B cell (primary cell): ENCODE measurements around the gene TRMT2A. TPM values are rescaled to one million over a fixed set of nuclear protein-coding genes. Genes with fewer than 3 reads are reported as not detected.

Experiments used
- ATAC-seq: fragments of 200-7000 bp; cut with Tn5 transposase; one replicate; pipeline ENCODE4 v1.10.0; 2021; ENCODE audit warnings: low read depth, mild to moderate bottlenecking, moderate number of reproducible peaks, moderate library complexity
- CTCF ChIA-PET: fragments of 350-600 bp; sonication (Branson Sonifier 250); formaldehyde crosslinking; loops from one replicate; lab custom pipeline; 2021; ENCODE audit warnings: antibody characterized with exemption, inconsistent platforms; lab: Charles Lee
- POLR2A ChIA-PET: fragments of 350-600 bp; sonication (Branson Sonifier 250); formaldehyde crosslinking; loops from one replicate; lab custom pipeline; 2021; ENCODE audit warnings: antibody characterized with exemption; lab: Charles Lee
- DNase-seq: peaks from one replicate; pipeline ENCODE4 v3.0.0; 2013
- H2AFZ ChIP-seq: 2 replicates; pipeline ENCODE4 v1.6.1; 2012; ENCODE audit warnings: mild to moderate bottlenecking, low read depth, low read length; ENCODE audit not compliant: insufficient read depth, poor library complexity, severe bottlenecking
- H3K27ac ChIP-seq, 2 donors: 1 replicate in 1 of 2; 2 replicates in 1 of 2; pipeline ENCODE4 v1.5.1; 2012 to 2013; ENCODE audit warnings: low read length in 2 of 2, mild to moderate bottlenecking in 2 of 2, moderate library complexity in 1 of 2
- H3K27me3 ChIP-seq, 4 experiments: fragments of 200-600 bp in 1 of 4; sonication (generic) in 1 of 4; replicated peaks in 1 of 4; 1 replicate in 2 of 4; 2 replicates in 2 of 4; pipeline versions ENCODE4 v1.6.1 to v1.7.0; 2013 to 2016; ENCODE audit warnings: low read length in 3 of 4, mild to moderate bottlenecking in 2 of 4, mixed read lengths in 1 of 4, moderate library complexity in 1 of 4; ENCODE audit not compliant: insufficient read depth in 4 of 4, control insufficient read depth in 3 of 4; ENCODE audit errors: control extremely low read depth in 1 of 4
- H3K36me3 ChIP-seq, 2 experiments: replicated peaks in 1 of 2; 1 replicate in 1 of 2; 2 replicates in 1 of 2; pipeline versions ENCODE4 v1.6.1 to v1.7.1; 2013; ENCODE audit warnings: low read length in 1 of 2; ENCODE audit not compliant: insufficient read depth in 2 of 2, control insufficient read depth in 1 of 2; ENCODE audit errors: control extremely low read depth in 1 of 2, extremely low read depth in 1 of 2
- H3K4me1 ChIP-seq, 2 donors: fragments of 200-600 bp in 1 of 2; sonication (generic) in 1 of 2; 1 replicate in 1 of 2; 2 replicates in 1 of 2; pipeline versions ENCODE4 v1.5.1 to v1.6.1; 2013 to 2017; ENCODE audit warnings: low read length in 2 of 2; ENCODE audit not compliant: control insufficient read depth in 2 of 2, insufficient read depth in 2 of 2
- H3K4me2 ChIP-seq: replicated peaks from 2 replicates; pipeline ENCODE3; 2012; ENCODE audit warnings: mild to moderate bottlenecking, low read depth, low read length; ENCODE audit not compliant: poor library complexity, severe bottlenecking
- H3K4me3 ChIP-seq, 5 experiments: fragments of 200-600 bp in 1 of 5; sonication (generic) in 1 of 5; 1 replicate in 3 of 5; 2 replicates in 2 of 5; pipeline versions ENCODE4 v1.5.1 to v1.7.0; 2011 to 2016; ENCODE audit warnings: low read length in 4 of 5, mild to moderate bottlenecking in 4 of 5, low read depth in 2 of 5, control low read depth in 1 of 5, moderate library complexity in 1 of 5; ENCODE audit not compliant: insufficient read depth in 1 of 5; ENCODE audit errors: control extremely low read depth in 1 of 5, extremely low read depth in 1 of 5
- H3K79me2 ChIP-seq: fragments of 200-600 bp; sonication (generic); one replicate; pipeline ENCODE4 v1.6.0; 2016; ENCODE audit warnings: low read length; ENCODE audit not compliant: control insufficient read depth, insufficient read depth
- H3K9ac ChIP-seq: fragments of 200-600 bp; sonication (generic); 2 replicates; pipeline ENCODE4 v1.6.1; 2017; ENCODE audit warnings: mild to moderate bottlenecking, low read length, moderate library complexity
- H3K9me3 ChIP-seq, 3 donors: one replicate each; pipeline versions ENCODE4 v1.6.1 to v1.7.1; 2013; ENCODE audit warnings: low read length in 2 of 3; ENCODE audit not compliant: control insufficient read depth in 2 of 3, insufficient read depth in 1 of 3; ENCODE audit errors: control extremely low read depth in 1 of 3
- H4K20me1 ChIP-seq: 2 replicates; pipeline ENCODE4 v1.6.0; 2012; ENCODE audit warnings: mild to moderate bottlenecking, low read length; ENCODE audit not compliant: insufficient read depth, control insufficient read depth, poor library complexity, severe bottlenecking
- H3K27ac Mint-ChIP-seq: one replicate; pipeline ENCODE4 v1.8.0; 2021; ENCODE audit warnings: mixed read lengths
- H3K27me3 Mint-ChIP-seq: one replicate; pipeline ENCODE4 v1.8.0; 2021; ENCODE audit warnings: mixed read lengths
- H3K4me1 Mint-ChIP-seq: one replicate; pipeline ENCODE4 v1.8.0; 2021; ENCODE audit warnings: mixed read lengths
- H3K4me3 Mint-ChIP-seq: one replicate; pipeline ENCODE4 v1.8.0; 2021; ENCODE audit warnings: mixed read lengths
- H3K9me3 Mint-ChIP-seq: one replicate; pipeline ENCODE4 v1.8.0; 2022; ENCODE audit warnings: mixed read lengths; ENCODE audit not compliant: insufficient read depth
- EZH2 ChIP-seq: IDR thresholded peaks from 2 replicates; pipeline ENCODE4 v1.6.1; 2012; ENCODE audit warnings: borderline replicate concordance, low read depth, mild to moderate bottlenecking, moderate library complexity, low read length; ENCODE audit not compliant: insufficient read depth, poor library complexity, severe bottlenecking
- WGBS: methylation state at CpG from one replicate; pipeline ENCODE4 v1.1.5; 2013; ENCODE audit warnings: missing lambda C conversion rate; ENCODE audit not compliant: insufficient coverage; 5-methylcytosine and 5-hydroxymethylcytosine counted together
- intact Hi-C: fragments of 100-400 bp; cut with micrococcal nuclease; formaldehyde crosslinking; loops from one replicate; pipeline ENCODE4 v1.10.0; 2022
- polyA plus RNA-seq: library from polyadenylated mRNA; depleted of rRNA; stranded (reverse); fragments of >200 nt; gene quantifications from 2 replicates; pipeline ENCODE4 v1.2.3, GENCODE V29; 2012
- total RNA-seq, 2 donors: library from RNA; stranded (reverse); fragments of 120-200 nt in 1 of 2; gene quantifications; 1 replicate in 1 of 2; 2 replicates in 1 of 2; pipeline versions ENCODE4 v1.2.3 to v1.2.4, GENCODE V29; 2013 to 2022
- TF ChIP-seq, protein P1 (sequence below): fragments of 200-600 bp; IDR thresholded peaks from one replicate; pipeline ENCODE4 v1.8.0; 2022; ENCODE audit warnings: antibody characterized with exemption, mild to moderate bottlenecking

The TRMT2A gene
- total and polyA plus RNA-seq, 2 donors (not counting 1 experiment from before 2014, with no cell fraction given), result 95.7 to 144 TPM

DNA sequence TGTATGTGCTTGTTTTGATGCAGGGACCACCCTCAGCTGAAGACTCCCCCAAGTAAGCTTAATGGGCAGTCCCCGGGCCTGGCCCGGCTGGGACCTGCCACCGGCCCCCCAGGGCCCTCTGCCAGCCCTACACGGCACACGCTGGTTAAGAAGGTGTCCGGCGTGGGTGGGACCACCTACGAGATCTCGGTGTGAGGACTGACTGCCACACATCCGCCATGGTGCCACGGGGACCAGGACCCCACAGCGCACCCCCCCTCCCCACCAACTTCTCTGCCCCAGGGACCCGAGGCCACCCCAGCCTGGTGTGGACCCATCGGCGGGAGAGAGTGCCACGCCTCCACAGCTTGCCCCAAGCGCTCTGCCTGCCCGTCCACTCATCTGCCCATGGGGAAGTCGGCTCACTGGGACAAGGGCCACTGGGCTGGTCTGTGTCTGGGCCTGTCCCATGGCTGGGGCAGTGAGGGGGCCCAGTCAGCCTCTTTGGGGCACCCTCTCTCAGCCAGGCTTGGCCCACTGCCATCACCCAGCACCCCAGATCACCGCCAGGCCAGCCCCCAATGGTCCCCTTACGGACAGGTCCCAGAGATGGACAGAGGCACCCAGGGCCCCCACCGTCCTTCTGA lies 28.3 kb upstream of the TRMT2A start:
- Histone ChIP-seq H3K4me1 (peaks cover 0 to 3% of the 10 kb centered on the region in 2 donors), H2AFZ (no peak overlapping the region), H3K4me2 (no peak overlapping the region), H3K79me2 (peaks cover 1% of the 10 kb centered on the region), H3K9me3 (no peaks in the 10 kb centered on the region), H3K36me3 (no peaks in the 10 kb centered on the region), H3K27me3 (no peaks in the 10 kb centered on the region), H3K27ac (no peak overlapping the region), H3K9ac (no peak overlapping the region), H4K20me1 (no peaks in the 10 kb centered on the region), H3K4me3 (no peak overlapping the region)
- DNase-seq (no peak), ATAC-seq (no peak)
- H3K27me3 Mint-ChIP-seq, result no peaks in the 10 kb centered on the region
- ChIA-PET CTCF (interaction anchor here (2.3 kb wide), 1 partner anchor 12 kb away, joined by 6 read pairs; no protein-coding TSS in a partner anchor), POLR2A (no interaction called here)
- intact Hi-C loops, result no loop called here
- H3K4me3 Mint-ChIP-seq, result no peak overlapping the region
- no peak for TF ChIP-seq EZH2
- TF ChIP-seq, protein P1, sequence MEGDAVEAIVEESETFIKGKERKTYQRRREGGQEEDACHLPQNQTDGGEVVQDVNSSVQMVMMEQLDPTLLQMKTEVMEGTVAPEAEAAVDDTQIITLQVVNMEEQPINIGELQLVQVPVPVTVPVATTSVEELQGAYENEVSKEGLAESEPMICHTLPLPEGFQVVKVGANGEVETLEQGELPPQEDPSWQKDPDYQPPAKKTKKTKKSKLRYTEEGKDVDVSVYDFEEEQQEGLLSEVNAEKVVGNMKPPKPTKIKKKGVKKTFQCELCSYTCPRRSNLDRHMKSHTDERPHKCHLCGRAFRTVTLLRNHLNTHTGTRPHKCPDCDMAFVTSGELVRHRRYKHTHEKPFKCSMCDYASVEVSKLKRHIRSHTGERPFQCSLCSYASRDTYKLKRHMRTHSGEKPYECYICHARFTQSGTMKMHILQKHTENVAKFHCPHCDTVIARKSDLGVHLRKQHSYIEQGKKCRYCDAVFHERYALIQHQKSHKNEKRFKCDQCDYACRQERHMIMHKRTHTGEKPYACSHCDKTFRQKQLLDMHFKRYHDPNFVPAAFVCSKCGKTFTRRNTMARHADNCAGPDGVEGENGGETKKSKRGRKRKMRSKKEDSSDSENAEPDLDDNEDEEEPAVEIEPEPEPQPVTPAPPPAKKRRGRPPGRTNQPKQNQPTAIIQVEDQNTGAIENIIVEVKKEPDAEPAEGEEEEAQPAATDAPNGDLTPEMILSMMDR, result no peak
- H3K27ac Mint-ChIP-seq, result no peak overlapping the region
- peaks cover 4% of the 10 kb centered on the region for H3K4me1 Mint-ChIP-seq
- 96% methylated on average over 22 of the region's 22 CpGs for WGBS
- H3K9me3 Mint-ChIP-seq, result no peaks in the 10 kb centered on the region

DNA sequence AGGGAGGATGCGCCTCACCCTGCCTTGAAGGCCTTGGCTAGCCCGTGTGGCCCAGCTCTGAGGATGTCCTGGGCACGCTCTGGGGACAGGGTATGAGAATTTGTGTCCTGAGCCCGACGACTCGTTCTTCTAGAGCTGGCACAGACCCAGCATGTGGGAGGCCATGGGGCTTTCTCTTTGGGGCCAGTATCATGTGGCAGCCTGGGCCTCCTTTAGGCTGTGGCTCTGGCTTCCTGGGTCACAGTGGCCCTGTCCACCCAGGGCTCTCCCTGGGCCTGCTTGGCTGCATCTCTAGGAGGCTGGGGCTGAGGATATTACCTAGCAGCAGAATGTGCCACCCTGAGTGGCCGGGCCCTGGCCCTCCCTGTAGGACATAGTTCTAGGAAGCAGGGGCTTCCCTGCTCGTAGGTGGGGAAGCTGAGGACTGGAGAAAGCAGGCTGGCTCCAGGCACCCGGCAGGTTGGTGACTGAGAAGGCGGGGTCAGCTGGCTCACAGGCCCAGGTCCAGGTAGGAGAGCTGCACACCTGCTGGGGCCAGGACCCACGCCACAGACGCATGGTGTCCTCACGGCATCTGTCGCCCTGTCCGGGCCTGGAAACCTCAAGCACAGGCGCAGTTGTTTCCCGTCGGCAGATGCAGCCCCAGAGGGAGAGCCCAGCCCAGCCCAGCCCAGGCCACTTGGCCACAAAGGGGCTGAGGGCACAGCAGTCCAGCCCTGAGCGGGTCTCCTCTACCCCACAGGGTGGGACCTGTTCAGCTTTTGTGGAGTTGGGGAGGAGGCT lies 27.0 kb upstream of the TRMT2A start:
- WGBS, result 97% methylated on average over 17 of the region's 19 CpGs
- POLR2A ChIA-PET, result no interaction called here
- H3K9me3 Mint-ChIP-seq, result no peaks in the 10 kb centered on the region

More for the DNA sequence above, 27.0 kb upstream of the TRMT2A start:
- Histone ChIP-seq H3K9me3 (no peaks in the 10 kb centered on the region), H3K36me3 (peaks cover 0 to 7% of the 10 kb centered on the region in 2 experiments), H3K27me3 (no peaks in the 10 kb centered on the region), H2AFZ (no peak overlapping the region), H3K9ac (no peak overlapping the region), H4K20me1 (peaks cover 8% of the 10 kb centered on the region), H3K4me1 (no peaks in the 10 kb centered on the region), H3K79me2 (peaks cover 3% of the 10 kb centered on the region), H3K27ac (no peak overlapping the region), H3K4me3 (no peak overlapping the region), H3K4me2 (no peak overlapping the region)
- intact Hi-C loops, result no loop called here
- H3K4me3 Mint-ChIP-seq, result no peak overlapping the region
- CTCF ChIA-PET, result no interaction called here
- no peak overlapping the region for H3K27ac Mint-ChIP-seq
- TF ChIP-seq EZH2, result no peak
- peaks cover 5% of the 10 kb centered on the region for H3K4me1 Mint-ChIP-seq
- DNase-seq (no peak), ATAC-seq (no peak)
- H3K27me3 Mint-ChIP-seq, result no peaks in the 10 kb centered on the region
